GM12872 (cell line): ENCODE results near the gene SLC12A6.
A peak's percentile ranks its signal among the peaks of the same experiment; 100 is the strongest.

Experiments used
- TF ChIP-seq, protein P1 (sequence below): IDR thresholded peaks from 3 replicates; pipeline ENCODE4 v1.5.1; 2011; ENCODE audit warnings: low read depth, mild to moderate bottlenecking, low read length, moderate library complexity; ENCODE audit not compliant: insufficient read depth

SLC12A6 gene

DNA sequence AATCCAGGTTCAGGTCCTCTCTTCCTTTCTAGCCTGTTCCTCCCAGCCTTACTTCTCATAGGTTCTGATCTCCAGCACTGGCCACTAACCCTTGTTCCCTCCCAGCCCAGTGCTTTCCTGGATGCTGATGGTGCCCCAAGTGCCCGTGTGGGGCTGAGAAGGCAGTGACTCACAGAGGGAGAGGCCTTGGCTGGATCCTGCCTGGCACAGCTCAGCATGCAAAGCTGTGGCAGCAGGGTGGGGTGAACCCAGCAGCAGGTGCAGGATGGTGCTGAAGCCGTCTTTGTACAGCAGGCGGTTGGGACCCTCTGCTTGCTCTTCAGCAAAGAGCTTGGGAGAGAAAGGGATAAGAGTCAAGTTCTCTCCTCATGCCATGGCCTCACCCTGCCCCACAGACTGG is 21.8 kb upstream of the SLC12A6 start:
- TF ChIP-seq, protein P1, sequence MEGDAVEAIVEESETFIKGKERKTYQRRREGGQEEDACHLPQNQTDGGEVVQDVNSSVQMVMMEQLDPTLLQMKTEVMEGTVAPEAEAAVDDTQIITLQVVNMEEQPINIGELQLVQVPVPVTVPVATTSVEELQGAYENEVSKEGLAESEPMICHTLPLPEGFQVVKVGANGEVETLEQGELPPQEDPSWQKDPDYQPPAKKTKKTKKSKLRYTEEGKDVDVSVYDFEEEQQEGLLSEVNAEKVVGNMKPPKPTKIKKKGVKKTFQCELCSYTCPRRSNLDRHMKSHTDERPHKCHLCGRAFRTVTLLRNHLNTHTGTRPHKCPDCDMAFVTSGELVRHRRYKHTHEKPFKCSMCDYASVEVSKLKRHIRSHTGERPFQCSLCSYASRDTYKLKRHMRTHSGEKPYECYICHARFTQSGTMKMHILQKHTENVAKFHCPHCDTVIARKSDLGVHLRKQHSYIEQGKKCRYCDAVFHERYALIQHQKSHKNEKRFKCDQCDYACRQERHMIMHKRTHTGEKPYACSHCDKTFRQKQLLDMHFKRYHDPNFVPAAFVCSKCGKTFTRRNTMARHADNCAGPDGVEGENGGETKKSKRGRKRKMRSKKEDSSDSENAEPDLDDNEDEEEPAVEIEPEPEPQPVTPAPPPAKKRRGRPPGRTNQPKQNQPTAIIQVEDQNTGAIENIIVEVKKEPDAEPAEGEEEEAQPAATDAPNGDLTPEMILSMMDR, result no peak

DNA sequence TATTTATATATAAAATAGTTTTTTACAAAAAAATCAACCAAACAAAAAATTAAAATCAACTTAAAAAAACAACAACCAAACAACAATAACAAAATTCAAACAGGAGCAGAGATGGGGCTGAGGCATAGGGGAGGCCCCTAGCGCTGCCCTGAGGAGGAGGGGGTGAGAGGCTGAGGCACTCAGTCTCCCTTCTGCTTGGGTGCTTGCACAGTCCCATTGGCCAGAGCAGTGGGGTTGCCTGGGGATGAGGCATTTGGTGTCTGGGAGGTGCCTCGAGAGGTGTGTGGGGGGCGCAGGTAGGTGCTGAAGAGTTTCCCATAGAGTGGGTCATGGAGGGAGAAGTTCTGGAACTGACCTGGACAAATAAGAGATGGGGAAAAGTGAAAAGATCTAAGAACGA is 21.4 kb upstream of the SLC12A6 start:
- TF ChIP-seq, protein P1, result no peak

DNA sequence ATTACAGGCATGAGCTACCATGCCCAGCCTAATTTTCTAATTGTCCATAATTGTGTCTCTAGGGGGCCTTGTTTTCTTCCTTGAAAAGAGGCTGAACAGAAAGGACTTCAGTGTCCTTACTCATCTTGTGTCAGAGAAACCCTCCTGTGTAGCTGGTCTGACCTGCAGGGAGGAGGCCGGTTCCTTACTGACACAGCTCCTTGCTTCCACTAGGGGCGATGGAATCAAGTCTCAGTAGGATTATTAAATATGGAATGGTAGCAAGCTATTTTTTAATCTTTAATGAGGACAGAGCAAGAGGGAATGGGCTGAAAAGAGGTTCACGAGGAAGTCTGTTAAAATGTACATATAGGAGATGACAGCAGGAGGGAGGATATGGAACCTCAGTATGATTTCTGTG is 20.8 kb upstream of the SLC12A6 start:
- TF ChIP-seq, protein P1, result 0 out of 3 replicates have a peak, but pooled peaks have one; percentile 25

DNA sequence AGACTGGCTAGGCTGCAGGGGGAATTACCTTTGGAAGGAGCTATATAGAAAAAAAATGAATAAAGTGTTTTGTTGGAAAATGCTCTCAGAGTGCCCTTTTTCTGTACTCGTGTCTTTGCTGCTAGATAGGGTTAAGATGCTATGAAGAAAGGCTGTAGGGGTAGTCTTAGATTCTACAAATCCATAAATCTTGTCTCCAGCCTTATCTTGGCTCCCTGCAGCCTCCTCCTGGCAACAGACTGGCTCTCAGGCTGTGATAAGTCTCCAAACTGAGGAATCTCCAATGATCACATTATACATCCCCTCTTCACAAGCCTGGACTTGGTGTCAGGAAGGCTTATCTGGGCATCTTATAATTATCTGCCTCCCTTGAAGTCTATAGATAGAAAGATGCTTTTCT is 20.1 kb upstream of the SLC12A6 start:
- TF ChIP-seq, protein P1, result no peak

DNA sequence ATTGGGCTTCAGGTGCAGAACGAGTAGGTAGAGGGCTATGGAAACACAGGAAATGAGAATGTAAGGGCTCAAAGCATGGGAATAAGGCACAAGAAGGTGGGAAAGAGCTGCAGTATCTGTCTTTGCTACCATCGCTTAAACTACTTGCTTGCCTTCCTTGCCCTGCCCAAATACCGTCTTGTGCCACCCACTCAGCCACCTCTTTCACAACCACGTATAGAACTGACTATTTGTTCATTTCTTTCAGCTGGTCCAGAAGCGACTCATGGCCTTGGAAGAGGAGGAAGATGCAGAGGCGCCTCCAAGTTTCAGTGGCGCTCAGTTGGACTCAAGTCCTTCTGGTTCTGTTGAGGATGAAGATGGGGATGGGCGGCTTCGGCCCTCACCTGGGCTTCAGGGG is 17.7 kb upstream of the SLC12A6 start:
- TF ChIP-seq, protein P1, result no peak

DNA sequence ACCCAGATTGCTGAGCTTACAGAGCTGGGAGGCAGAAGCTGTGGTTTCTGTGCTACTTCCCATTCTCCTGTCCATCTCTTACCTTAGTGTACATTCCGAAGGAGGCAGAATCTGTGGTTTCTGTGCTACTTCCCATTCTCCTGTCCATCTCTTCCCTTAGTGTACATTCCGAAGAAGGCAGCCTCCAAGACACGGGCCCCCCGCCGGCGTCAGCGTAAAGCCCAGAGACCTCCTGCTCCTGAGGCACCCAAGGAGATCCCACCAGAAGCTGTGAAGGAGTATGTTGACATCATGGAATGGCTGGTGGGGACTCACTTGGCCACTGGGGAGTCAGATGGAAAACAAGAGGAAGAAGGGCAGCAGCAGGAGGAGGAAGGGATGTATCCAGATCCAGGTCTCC is 16.7 kb upstream of the SLC12A6 start:
- TF ChIP-seq, protein P1, result no peak

DNA sequence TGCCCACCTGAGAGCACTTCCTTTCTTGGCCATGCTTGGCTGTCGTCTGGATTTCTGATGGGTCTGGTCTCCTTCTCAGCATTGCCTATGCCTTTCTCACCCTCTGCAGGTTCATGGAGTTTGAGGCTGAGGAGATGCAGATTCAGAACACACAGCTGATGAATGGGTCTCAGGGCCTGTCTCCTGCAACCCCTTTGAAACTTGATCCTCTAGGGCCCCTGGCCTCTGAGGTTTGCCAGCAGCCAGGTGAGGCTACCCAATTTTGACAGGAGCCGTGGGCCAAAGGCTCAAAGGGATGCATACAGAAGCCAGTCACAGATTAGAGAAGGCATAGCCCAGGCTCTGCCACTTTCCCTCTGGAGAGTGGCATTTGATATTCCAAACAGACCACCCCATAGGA is 16.0 kb upstream of the SLC12A6 start:
- TF ChIP-seq, protein P1, result no peak

DNA sequence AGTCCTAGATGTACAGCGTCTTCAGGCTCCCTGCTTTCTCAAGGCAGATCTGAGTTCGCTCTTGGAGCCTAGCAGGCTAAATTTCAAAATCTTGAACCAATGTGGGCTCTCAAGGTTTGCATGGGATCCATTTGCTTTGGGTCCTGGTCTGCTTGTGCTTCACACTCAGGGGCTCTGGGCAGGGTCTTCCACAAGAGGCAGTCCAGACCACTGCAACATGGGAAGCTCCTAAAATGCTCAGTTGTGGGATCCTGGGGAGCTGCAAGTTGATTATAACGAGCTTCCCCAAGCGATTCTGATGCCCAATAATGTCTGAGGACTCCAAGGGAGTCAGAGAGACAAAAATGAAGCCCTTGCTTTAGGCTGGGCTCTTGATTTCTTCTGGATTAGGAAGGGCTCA is 12.2 kb upstream of the SLC12A6 start:
- TF ChIP-seq, protein P1, result no peak
